ENCODE results near the gene TRIAP1.

DNA sequence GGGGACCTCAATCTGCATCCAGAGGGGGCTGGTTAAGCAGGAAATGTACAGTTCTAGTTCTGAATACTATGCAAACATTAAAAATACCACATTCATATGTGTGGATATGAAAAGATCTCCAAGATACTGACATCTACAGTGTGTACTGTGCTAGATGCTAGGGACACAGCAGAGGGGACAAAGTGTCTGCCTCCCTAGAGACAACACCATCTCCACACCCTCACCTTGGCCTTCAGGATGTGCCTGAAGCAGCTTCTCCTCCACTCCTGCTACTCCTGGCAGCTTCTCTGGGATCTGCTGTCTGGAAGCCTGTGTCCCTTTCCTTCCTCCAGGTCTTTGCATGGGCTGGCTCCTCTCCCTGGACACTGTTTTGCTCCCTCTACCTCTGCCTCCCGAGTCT lies 34.0 kb upstream of the TRIAP1 start:
- TF ChIP-seq, protein P1, sequence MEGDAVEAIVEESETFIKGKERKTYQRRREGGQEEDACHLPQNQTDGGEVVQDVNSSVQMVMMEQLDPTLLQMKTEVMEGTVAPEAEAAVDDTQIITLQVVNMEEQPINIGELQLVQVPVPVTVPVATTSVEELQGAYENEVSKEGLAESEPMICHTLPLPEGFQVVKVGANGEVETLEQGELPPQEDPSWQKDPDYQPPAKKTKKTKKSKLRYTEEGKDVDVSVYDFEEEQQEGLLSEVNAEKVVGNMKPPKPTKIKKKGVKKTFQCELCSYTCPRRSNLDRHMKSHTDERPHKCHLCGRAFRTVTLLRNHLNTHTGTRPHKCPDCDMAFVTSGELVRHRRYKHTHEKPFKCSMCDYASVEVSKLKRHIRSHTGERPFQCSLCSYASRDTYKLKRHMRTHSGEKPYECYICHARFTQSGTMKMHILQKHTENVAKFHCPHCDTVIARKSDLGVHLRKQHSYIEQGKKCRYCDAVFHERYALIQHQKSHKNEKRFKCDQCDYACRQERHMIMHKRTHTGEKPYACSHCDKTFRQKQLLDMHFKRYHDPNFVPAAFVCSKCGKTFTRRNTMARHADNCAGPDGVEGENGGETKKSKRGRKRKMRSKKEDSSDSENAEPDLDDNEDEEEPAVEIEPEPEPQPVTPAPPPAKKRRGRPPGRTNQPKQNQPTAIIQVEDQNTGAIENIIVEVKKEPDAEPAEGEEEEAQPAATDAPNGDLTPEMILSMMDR (IDR thresholded peaks at IDR 0.05) = no peak
- TF ChIP-seq POLR2A (IDR thresholded peaks at IDR 0.05) = no peak
- TF ChIP-seq POLR2AphosphoS5 (IDR thresholded peaks at IDR 0.05) = no peak
